Stimulated activated CD4-positive, alpha-beta T cell treated with anti-CD3 and anti-CD28 coated beads, Interleukin-2, amount 100 ng/mL, for 4 hours (primary cell): Measurements from ENCODE around the gene THBD.

Experiments
- DNase-seq: peaks from one replicate; pipeline ENCODE4 v3.0.0-alpha.2; 2020; ENCODE audit warnings: low read depth

Gene THBD

GRCh38 chr20:23009636-23010035, 39.8 kb downstream of the THBD start:
- no peak for DNase-seq

GRCh38 chr20:23008667-23009066, 40.8 kb downstream of the THBD start:
- no peak for DNase-seq

- DNase-seq: no peak
Measured at GRCh38 chr20:23007886-23008655, 41.4 kb downstream of the THBD start.

GRCh38 chr20:23007462-23007861, 42.0 kb downstream of the THBD start:
- DNase-seq: no peak

GRCh38 chr20:23005776-23006175, 43.7 kb downstream of the THBD start:
- DNase-seq: no peak

- no peak for DNase-seq
Measured at GRCh38 chr20:23003881-23004460, 45.5 kb downstream of the THBD start.

GRCh38 chr20:23003077-23003635, 46.3 kb downstream of the THBD start:
- no peak for DNase-seq

- DNase-seq: no peak
Measured at GRCh38 chr20:23002276-23002675, 47.2 kb downstream of the THBD start.

GRCh38 chr20:23000232-23000947, 49.1 kb downstream of the THBD start:
- DNase-seq: no peak

GRCh38 chr20:22999756-23000155, 49.7 kb downstream of the THBD start:
- DNase-seq: no peak

- no peak for DNase-seq
Measured at GRCh38 chr20:22998476-22998875, 51.0 kb downstream of the THBD start.

- DNase-seq: no peak
Measured at GRCh38 chr20:22995923-22996322, 53.5 kb downstream of the THBD start.
